Parathyroid adenoma (tissue), 2 donors: Measurements from ENCODE around the gene NAA11.

Experiments used
- H2AFZ ChIP-seq: fragments of 300-600 bp; sonication (generic); one replicate; pipeline ENCODE4 v1.7.0; 2017; ENCODE audit warnings: antibody characterized with exemption, mild to moderate bottlenecking
- H3K27ac ChIP-seq: fragments of 300-600 bp; sonication (generic); one replicate; pipeline ENCODE4 v1.7.0; 2017
- H3K27me3 ChIP-seq: fragments of 300-600 bp; sonication (generic); one replicate; pipeline ENCODE4 v1.7.0; 2017; ENCODE audit warnings: low read length; ENCODE audit not compliant: control insufficient read depth, insufficient read depth
- H3K36me3 ChIP-seq: fragments of 300-600 bp; sonication (generic); one replicate; pipeline ENCODE4 v1.7.0; 2017; ENCODE audit warnings: low read length; ENCODE audit not compliant: control insufficient read depth, insufficient read depth
- H3K4me1 ChIP-seq: fragments of 300-600 bp; sonication (generic); one replicate; pipeline ENCODE4 v1.7.0; 2017; ENCODE audit warnings: control low read depth
- H3K4me2 ChIP-seq: fragments of 300-600 bp; sonication (generic); one replicate; pipeline ENCODE4 v1.7.0; 2017; ENCODE audit warnings: low read length
- H3K4me3 ChIP-seq: fragments of 300-600 bp; sonication (generic); one replicate; pipeline ENCODE4 v1.7.0; 2017; ENCODE audit warnings: low read depth, low read length
- H3K79me2 ChIP-seq: fragments of 300-600 bp; sonication (generic); one replicate; pipeline ENCODE4 v1.7.0; 2017; ENCODE audit warnings: control low read depth
- H3K9ac ChIP-seq: fragments of 300-600 bp; sonication (generic); one replicate; pipeline ENCODE4 v1.7.0; 2017; ENCODE audit warnings: mild to moderate bottlenecking
- H3K9me3 ChIP-seq: fragments of 300-600 bp; sonication (generic); one replicate; pipeline ENCODE4 v1.7.0; 2017; ENCODE audit warnings: low read length; ENCODE audit not compliant: control insufficient read depth
- TF ChIP-seq, protein P1 (sequence below): fragments of 300-600 bp; sonication (generic); IDR thresholded peaks from one replicate; pipeline ENCODE4 v1.7.0; 2017; ENCODE audit warnings: antibody characterized with exemption, mild to moderate bottlenecking
- donor health status: primary hyperparathyroidism.

NAA11 gene

GRCh38 chr4:79296768-79297428, 29.0 kb downstream of the NAA11 start:
- H3K27me3 ChIP-seq = no peaks in the 10 kb centered on the region
- H2AFZ ChIP-seq = no peak overlapping the region
- no peak overlapping the region for H3K4me2 ChIP-seq
- TF ChIP-seq, protein P1, sequence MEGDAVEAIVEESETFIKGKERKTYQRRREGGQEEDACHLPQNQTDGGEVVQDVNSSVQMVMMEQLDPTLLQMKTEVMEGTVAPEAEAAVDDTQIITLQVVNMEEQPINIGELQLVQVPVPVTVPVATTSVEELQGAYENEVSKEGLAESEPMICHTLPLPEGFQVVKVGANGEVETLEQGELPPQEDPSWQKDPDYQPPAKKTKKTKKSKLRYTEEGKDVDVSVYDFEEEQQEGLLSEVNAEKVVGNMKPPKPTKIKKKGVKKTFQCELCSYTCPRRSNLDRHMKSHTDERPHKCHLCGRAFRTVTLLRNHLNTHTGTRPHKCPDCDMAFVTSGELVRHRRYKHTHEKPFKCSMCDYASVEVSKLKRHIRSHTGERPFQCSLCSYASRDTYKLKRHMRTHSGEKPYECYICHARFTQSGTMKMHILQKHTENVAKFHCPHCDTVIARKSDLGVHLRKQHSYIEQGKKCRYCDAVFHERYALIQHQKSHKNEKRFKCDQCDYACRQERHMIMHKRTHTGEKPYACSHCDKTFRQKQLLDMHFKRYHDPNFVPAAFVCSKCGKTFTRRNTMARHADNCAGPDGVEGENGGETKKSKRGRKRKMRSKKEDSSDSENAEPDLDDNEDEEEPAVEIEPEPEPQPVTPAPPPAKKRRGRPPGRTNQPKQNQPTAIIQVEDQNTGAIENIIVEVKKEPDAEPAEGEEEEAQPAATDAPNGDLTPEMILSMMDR = no peak
- H3K4me3 ChIP-seq = no peak overlapping the region
- no peaks in the 10 kb centered on the region for H3K4me1 ChIP-seq
- H3K27ac ChIP-seq = no peak overlapping the region
- H3K79me2 ChIP-seq = no peaks in the 10 kb centered on the region
- no peaks in the 10 kb centered on the region for H3K36me3 ChIP-seq
- H3K9me3 ChIP-seq = no peaks in the 10 kb centered on the region
- no peak overlapping the region for H3K9ac ChIP-seq

- Histone ChIP-seq H3K9me3 (no peaks in the 10 kb centered on the region), H3K36me3 (no peaks in the 10 kb centered on the region), H3K79me2 (no peaks in the 10 kb centered on the region), H3K27ac (no peak overlapping the region), H2AFZ (no peak overlapping the region), H3K4me1 (no peaks in the 10 kb centered on the region), H3K4me3 (no peak overlapping the region), H3K4me2 (no peak overlapping the region), H3K27me3 (no peaks in the 10 kb centered on the region), H3K9ac (no peak overlapping the region)
- TF ChIP-seq, protein P1 = no peak
Measured at GRCh38 chr4:79295086-79295485, 30.8 kb downstream of the NAA11 start.

GRCh38 chr4:79294064-79294463, 31.8 kb downstream of the NAA11 start:
- H3K9me3 ChIP-seq = no peaks in the 10 kb centered on the region
- H3K9ac ChIP-seq = no peak overlapping the region
- H3K36me3 ChIP-seq = no peaks in the 10 kb centered on the region
- no peak overlapping the region for H3K4me2 ChIP-seq
- H3K4me3 ChIP-seq = no peak overlapping the region
- no peaks in the 10 kb centered on the region for H3K27me3 ChIP-seq
- H3K79me2 ChIP-seq = no peaks in the 10 kb centered on the region
- no peak overlapping the region for H2AFZ ChIP-seq
- no peak overlapping the region for H3K27ac ChIP-seq
- TF ChIP-seq, protein P1 = no peak
- no peaks in the 10 kb centered on the region for H3K4me1 ChIP-seq

GRCh38 chr4:79292008-79292407, 33.9 kb downstream of the NAA11 start:
- no peaks in the 10 kb centered on the region for H3K36me3 ChIP-seq
- no peak overlapping the region for H3K9ac ChIP-seq
- H3K27ac ChIP-seq = no peak overlapping the region
- H3K4me1 ChIP-seq = no peaks in the 10 kb centered on the region
- TF ChIP-seq, protein P1 = no peak
- H3K27me3 ChIP-seq = no peaks in the 10 kb centered on the region
- no peaks in the 10 kb centered on the region for H3K9me3 ChIP-seq
- H3K4me3 ChIP-seq = no peak overlapping the region
- H3K4me2 ChIP-seq = no peak overlapping the region
- no peak overlapping the region for H2AFZ ChIP-seq
- no peaks in the 10 kb centered on the region for H3K79me2 ChIP-seq

- H3K4me1 ChIP-seq = no peaks in the 10 kb centered on the region
- no peaks in the 10 kb centered on the region for H3K9me3 ChIP-seq
- TF ChIP-seq, protein P1 = no peak
- no peaks in the 10 kb centered on the region for H3K27me3 ChIP-seq
- no peaks in the 10 kb centered on the region for H3K79me2 ChIP-seq
- H3K4me2 ChIP-seq = no peak overlapping the region
- H3K27ac ChIP-seq = no peak overlapping the region
- no peak overlapping the region for H3K4me3 ChIP-seq
- H3K9ac ChIP-seq = no peak overlapping the region
- H3K36me3 ChIP-seq = no peaks in the 10 kb centered on the region
- no peak overlapping the region for H2AFZ ChIP-seq
Measured at GRCh38 chr4:79290376-79290775, 35.5 kb downstream of the NAA11 start.
